Fibroblast of upper back skin (primary cell): Measurements from ENCODE around the gene FHOD3.
"Not testable (repeated sequence)": the region's sequence is repeated elsewhere in the genome, so short reads cannot be mapped to it uniquely, and the experiment has no call there.

Experiments used
- DNase-seq: peaks from one replicate; pipeline ENCODE4 v3.0.0-alpha.2; 2013

FHOD3 gene

GRCh38 chr18:36728345-36728744 lies 430.8 kb downstream of the FHOD3 start:
- no peak for DNase-seq

GRCh38 chr18:36729197-36729596 lies 431.7 kb downstream of the FHOD3 start:
- no peak for DNase-seq

GRCh38 chr18:36732264-36732663 lies 434.8 kb downstream of the FHOD3 start:
- DNase-seq: no peak

GRCh38 chr18:36733150-36733549 lies 435.6 kb downstream of the FHOD3 start:
- no peak for DNase-seq

GRCh38 chr18:36734596-36734995 lies 437.1 kb downstream of the FHOD3 start:
- DNase-seq: no peak

GRCh38 chr18:36735130-36735529 lies 437.6 kb downstream of the FHOD3 start:
- DNase-seq: no peak

GRCh38 chr18:36736094-36736493 lies 438.6 kb downstream of the FHOD3 start:
- DNase-seq: no peak

- DNase-seq: no peak
Measured at GRCh38 chr18:36737316-36737715, 439.8 kb downstream of the FHOD3 start.

GRCh38 chr18:36744261-36744876 lies 446.9 kb downstream of the FHOD3 start:
- peak; percentile 13 for DNase-seq

GRCh38 chr18:36745219-36745975 lies 447.9 kb downstream of the FHOD3 start:
- no peak for DNase-seq

- peak; percentile 46 for DNase-seq
Measured at GRCh38 chr18:36752929-36753865, 455.7 kb downstream of the FHOD3 start.

- DNase-seq: peak; percentile 87
Measured at GRCh38 chr18:36756242-36756641, 458.7 kb downstream of the FHOD3 start.

GRCh38 chr18:36757081-36757480 lies 459.6 kb downstream of the FHOD3 start:
- DNase-seq: peak; percentile 74

- DNase-seq: peak; percentile 48
Measured at GRCh38 chr18:36757991-36758390, 460.5 kb downstream of the FHOD3 start.

- peak; percentile 8 for DNase-seq
Measured at GRCh38 chr18:36758623-36759022, 461.1 kb downstream of the FHOD3 start.

GRCh38 chr18:36759167-36759776 lies 461.8 kb downstream of the FHOD3 start:
- no peak for DNase-seq

GRCh38 chr18:36760598-36760997 lies 463.1 kb downstream of the FHOD3 start:
- no peak for DNase-seq

- no peak for DNase-seq
Measured at GRCh38 chr18:36761186-36761698, 463.7 kb downstream of the FHOD3 start.

GRCh38 chr18:36762074-36762473 lies 464.6 kb downstream of the FHOD3 start:
- DNase-seq: peak; percentile 24

GRCh38 chr18:36762965-36763364 lies 465.5 kb downstream of the FHOD3 start:
- not testable (repeated sequence) for DNase-seq

GRCh38 chr18:36766836-36767235 lies 469.3 kb downstream of the FHOD3 start:
- DNase-seq: no peak

GRCh38 chr18:36769172-36769571 lies 471.7 kb downstream of the FHOD3 start:
- peak; percentile 10 for DNase-seq
